RWPE1 (cell line): ENCODE measurements around the gene COL26A1.

Source experiments
- CTCF ChIA-PET: fragments of 350-600 bp; sonication (Branson Sonifier 250); formaldehyde crosslinking; extraction: SDS; loops from one replicate; lab custom pipeline; 2021; lab: Yijun Ruan, JAX
- POLR2A ChIA-PET: fragments of 400-600 bp; formaldehyde crosslinking; extraction: SDS; loops from one replicate; lab custom pipeline; 2020; ENCODE audit warnings: antibody characterized with exemption; ENCODE audit not compliant: low non-redundant PET; lab: Yijun Ruan, JAX
- DNase-seq: peaks from one replicate; pipeline ENCODE4 v3.0.0; 2012; ENCODE audit warnings: low spot score
- H3K27ac ChIP-seq: fragments of 450-650 bp; 2 replicates; pipeline ENCODE4 v1.5.1; 2017
- TF ChIP-seq, protein P1 (sequence below): fragments of 450-650 bp; conservative IDR thresholded peaks from 2 replicates; pipeline ENCODE4 v1.5.1; 2017; ENCODE audit warnings: low read depth, mild to moderate bottlenecking

Gene COL26A1

DNA sequence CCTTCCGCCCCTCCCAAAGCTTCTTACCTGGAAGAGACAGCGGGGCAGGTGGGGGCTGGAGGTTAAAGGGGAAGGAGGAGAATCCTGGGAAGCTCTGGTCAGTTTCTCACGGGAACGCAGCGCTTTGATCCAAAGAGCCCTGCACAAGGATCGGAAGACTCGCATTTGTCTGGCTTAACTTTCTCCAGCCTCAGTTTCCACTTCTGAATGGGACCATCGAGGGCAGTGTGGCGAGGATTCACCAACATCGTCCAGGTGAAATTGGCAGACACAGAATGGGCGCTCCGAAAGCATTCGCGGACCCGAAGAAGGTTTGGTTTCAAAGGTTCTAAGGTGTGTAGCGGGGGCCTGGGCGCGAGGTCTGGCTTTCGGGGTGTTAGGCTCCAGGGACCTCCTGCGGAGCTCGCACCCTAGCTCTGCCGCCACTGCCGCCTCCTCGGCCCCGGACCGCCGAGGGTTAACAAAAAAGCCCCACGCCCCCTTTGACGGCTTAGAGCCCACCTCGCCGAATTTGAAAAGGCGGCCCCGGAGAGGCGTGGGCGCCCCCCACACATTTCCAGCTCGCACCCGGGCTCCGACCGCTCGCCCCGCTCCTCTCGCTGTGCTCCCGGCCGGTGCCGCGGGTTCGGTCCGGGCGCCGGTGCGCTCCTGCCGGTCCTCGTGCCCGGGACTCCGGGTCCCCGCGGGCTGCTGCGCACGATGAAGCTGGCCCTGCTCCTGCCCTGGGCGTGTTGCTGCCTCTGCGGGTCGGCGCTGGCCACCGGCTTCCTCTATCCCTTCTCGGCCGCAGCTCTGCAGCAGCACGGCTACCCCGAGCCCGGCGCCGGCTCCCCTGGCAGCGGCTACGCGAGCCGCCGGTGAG is at the start of gene COL26A1:
Gene COL26A1, plus strand, starts transcription at position 542 of the 862 bp plus-strand sequence. Its CDS starts 158 bp downstream, at position 700.
- no peak for DNase-seq
- TF ChIP-seq, protein P1, sequence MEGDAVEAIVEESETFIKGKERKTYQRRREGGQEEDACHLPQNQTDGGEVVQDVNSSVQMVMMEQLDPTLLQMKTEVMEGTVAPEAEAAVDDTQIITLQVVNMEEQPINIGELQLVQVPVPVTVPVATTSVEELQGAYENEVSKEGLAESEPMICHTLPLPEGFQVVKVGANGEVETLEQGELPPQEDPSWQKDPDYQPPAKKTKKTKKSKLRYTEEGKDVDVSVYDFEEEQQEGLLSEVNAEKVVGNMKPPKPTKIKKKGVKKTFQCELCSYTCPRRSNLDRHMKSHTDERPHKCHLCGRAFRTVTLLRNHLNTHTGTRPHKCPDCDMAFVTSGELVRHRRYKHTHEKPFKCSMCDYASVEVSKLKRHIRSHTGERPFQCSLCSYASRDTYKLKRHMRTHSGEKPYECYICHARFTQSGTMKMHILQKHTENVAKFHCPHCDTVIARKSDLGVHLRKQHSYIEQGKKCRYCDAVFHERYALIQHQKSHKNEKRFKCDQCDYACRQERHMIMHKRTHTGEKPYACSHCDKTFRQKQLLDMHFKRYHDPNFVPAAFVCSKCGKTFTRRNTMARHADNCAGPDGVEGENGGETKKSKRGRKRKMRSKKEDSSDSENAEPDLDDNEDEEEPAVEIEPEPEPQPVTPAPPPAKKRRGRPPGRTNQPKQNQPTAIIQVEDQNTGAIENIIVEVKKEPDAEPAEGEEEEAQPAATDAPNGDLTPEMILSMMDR, result no peak
- H3K27ac ChIP-seq, result no peak within 1 kb of the TSS
- POLR2A ChIA-PET, result no interaction called here
- CTCF ChIA-PET, result interaction anchor here (0.6 to 1.9 kb wide), 2 partner anchors 29 to 78 kb away, joined by 5 to 11 read pairs; no protein-coding TSS in a partner anchor

DNA sequence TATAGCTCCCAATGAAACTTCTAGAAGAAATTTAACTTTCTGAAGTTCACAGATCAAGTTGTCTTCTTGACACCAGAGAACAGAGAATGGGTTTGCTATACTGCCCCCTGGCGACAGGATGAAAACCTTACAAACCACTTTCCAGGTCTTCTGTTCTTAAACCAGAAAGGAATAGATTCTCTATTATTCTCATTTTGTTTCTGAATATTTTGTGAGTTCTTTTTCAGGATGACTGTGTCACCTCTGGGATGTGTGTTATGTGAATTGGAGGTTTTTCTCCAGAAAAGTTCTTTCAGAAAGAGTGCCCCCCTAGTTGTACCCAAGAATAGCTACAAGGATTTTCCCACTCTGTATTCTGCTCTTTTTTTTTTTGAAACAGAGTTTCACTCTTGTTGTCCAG is 47.3 kb upstream of the COL26A1 start:
- ChIA-PET POLR2A (interaction anchor here (0.5 kb wide), 1 partner anchor 18 kb away, joined by 3 read pairs; no protein-coding TSS in a partner anchor), CTCF (interaction anchor here (0.7 to 1.2 kb wide), 3 partner anchors 37 to 988 kb away, joined by 3 to 4 read pairs (median 3); no protein-coding TSS in a partner anchor)
- DNase-seq, result no peak
- no peak overlapping the region for H3K27ac ChIP-seq
- TF ChIP-seq, protein P1, result peak; percentile 56

DNA sequence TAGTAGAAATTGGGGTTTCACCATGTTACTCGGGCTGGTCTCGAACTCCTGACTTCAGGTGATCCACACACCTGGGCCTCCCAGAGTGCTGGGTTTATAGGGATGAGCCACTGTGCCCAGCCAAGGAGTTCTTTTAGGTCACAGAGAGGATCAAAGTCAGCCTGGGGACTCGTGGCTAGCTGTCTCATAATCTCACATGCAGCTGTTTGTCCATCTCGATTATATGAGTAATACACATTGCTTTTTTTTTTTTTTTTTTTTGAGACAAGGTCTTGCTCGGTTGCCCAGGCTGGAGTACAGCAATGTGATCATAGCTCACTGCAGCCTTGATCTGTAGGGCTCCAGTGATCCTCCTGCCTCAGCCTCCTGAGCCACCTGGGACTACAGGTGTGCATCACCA is 43.3 kb upstream of the COL26A1 start:
- TF ChIP-seq, protein P1, result no peak
- ChIA-PET CTCF (interaction anchor here (0.6 kb wide), 1 partner anchor 58 kb away, joined by 3 read pairs; no protein-coding TSS in a partner anchor), POLR2A (interaction anchor here (0.7 kb wide), 1 partner anchor 119 kb away, joined by 3 read pairs; no protein-coding TSS in a partner anchor)
- H3K27ac ChIP-seq, result peak overlapping the region; percentile 9
- DNase-seq, result no peak

DNA sequence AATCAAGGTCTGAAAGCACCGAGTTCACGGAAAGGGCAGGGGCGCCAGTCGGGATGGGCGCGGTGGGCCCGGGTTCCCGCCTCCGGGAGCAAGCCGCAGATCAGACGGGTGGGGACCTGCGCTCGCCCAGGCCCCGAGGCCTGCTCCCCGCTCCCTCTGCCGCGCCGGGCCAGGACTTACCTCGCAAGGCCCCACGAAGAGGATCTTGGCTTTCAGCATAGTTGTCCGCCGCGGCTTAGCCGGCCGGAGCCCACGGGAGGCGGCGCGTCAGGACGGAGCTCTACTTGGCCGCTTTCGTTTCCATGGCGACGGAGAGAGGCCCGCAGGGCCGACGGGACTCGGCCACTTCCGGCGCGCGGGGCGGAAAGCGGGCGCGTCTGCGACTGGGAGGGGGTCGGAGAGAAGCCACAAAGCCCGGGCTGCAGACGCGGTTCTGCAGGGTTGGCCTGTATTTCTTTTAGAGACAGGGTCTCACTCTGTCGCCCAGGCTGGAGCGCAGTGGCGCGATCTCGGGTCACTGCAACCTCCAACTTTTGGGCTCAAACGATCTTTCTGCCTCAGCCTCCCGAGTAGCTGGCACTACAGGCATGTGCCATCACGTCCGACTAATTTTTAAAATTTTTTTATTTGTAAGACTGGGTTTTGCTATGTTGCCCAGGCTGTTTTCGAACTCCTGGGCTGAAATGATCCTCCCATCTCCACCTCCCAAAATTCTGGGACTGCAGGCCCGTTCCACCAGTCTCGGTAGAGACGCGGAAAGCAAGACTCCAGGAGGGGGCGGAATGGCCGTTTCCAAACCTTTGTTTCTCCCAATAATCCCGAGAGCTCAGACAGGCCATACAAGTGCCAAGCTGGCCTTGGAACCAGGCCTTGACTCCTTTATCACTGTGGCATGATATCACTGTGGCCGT is 40.9 kb upstream of the COL26A1 start, which contains the start of gene IFT22:
Gene IFT22, minus strand, starts transcription at position 322 of the 911 bp plus-strand sequence. Its CDS starts 103 bp downstream, at position 219.
- TF ChIP-seq, protein P1, result peak; percentile 67
- peak; percentile 90 for DNase-seq
- CTCF ChIA-PET, result interaction anchor here (0.6 to 0.9 kb wide), 4 partner anchors 31 to 214 kb away, joined by 3 to 7 read pairs (median 4); no protein-coding TSS in a partner anchor
- peak within 1 kb of the TSS; percentile 80 for H3K27ac ChIP-seq
- POLR2A ChIA-PET, result interaction anchor here (0.6 to 1.0 kb wide), 4 partner anchors 9 to 952 kb away, joined by 3 to 5 read pairs (median 4); no protein-coding TSS in a partner anchor

DNA sequence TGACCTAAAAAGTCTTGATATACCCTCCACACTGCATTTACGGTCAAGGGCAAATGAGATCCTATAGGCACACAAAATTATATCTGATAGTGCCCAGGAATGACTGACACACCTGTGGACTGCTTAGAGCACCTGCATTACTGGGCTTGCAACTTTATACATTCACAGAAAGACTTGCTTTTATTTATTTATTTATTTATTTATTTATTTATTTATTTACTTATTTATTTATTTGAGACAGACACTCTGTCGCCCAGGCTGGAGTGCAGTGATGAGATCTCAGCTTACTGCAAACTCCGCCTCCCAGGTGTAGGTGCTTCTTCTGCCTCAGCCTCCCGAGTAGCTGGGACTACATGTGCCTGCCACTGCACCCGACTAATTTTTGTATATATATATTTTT is 34.5 kb upstream of the COL26A1 start:
- no peak for DNase-seq
- no peak overlapping the region for H3K27ac ChIP-seq
- TF ChIP-seq, protein P1, result no peak
- ChIA-PET POLR2A (no interaction called here), CTCF (no interaction called here)
